ENCODE results near the gene SNRPN.

GRCh38 chr15:24944954-24945353, 9.8 kb upstream of the SNRPN start:
- TF ChIP-seq CTCF (IDR thresholded peaks at IDR 0.05) (no peak), EZH2 (IDR thresholded peaks at IDR 0.05) (no peak), EZH2phosphoT487 (IDR thresholded peaks at IDR 0.05) (no peak)

Measured in neural progenitor cell (in vitro differentiated cells).